Activated CD4-positive, CD25-positive, alpha-beta regulatory T cell treated with anti-CD3 and anti-CD28 coated beads, Interleukin-2, amount 50 U/mL, for 72 hours (primary cell): ENCODE measurements around the gene RNF26.
A peak's percentile ranks its signal among the peaks of the same experiment; 100 is the strongest.

ENCODE experiments used
- DNase-seq: peaks from one replicate; pipeline ENCODE4 v3.0.0; 2021

Gene RNF26

GRCh38 chr11:119337581-119338317 lies 3.4 kb downstream of the RNF26 start:
- DNase-seq: no peak

- peak; percentile 69 for DNase-seq
Measured at GRCh38 chr11:119338318-119338890, 4.1 kb downstream of the RNF26 start.

- DNase-seq: no peak
Measured at GRCh38 chr11:119338965-119339588, 4.8 kb downstream of the RNF26 start.

GRCh38 chr11:119339589-119340334 lies 5.4 kb downstream of the RNF26 start:
- DNase-seq: peak; percentile 63

GRCh38 chr11:119340335-119341221 lies 6.3 kb downstream of the RNF26 start, which contains the start of gene C1QTNF5:
Gene C1QTNF5 (minus strand): TSS chr11:119340883. CDS start chr11:119340397, 486 bp downstream.
- DNase-seq: no peak

- no peak for DNase-seq
Measured at GRCh38 chr11:119341222-119342022, 7.1 kb downstream of the RNF26 start.

GRCh38 chr11:119342023-119342300 lies 7.6 kb downstream of the RNF26 start:
- DNase-seq: no peak

GRCh38 chr11:119342362-119343130 lies 8.2 kb downstream of the RNF26 start:
- no peak for DNase-seq

GRCh38 chr11:119343726-119344125 lies 9.4 kb downstream of the RNF26 start:
- no peak for DNase-seq

- no peak for DNase-seq
Measured at GRCh38 chr11:119344291-119345010, 10.1 kb downstream of the RNF26 start.

- no peak for DNase-seq
Measured at GRCh38 chr11:119345685-119346084, 11.4 kb downstream of the RNF26 start.

- no peak for DNase-seq
Measured at GRCh38 chr11:119346605-119347004, 12.3 kb downstream of the RNF26 start, which contains the start of gene MFRP. Gene MFRP (minus strand): TSS chr11:119346705. CDS start chr11:119346513, 192 bp downstream.

GRCh38 chr11:119347242-119347641 lies 12.9 kb downstream of the RNF26 start:
- no peak for DNase-seq

- DNase-seq: no peak
Measured at GRCh38 chr11:119347940-119348605, 13.7 kb downstream of the RNF26 start.

- DNase-seq: no peak
Measured at GRCh38 chr11:119350302-119350701, 16.0 kb downstream of the RNF26 start.

- no peak for DNase-seq
Measured at GRCh38 chr11:119351232-119351631, 16.9 kb downstream of the RNF26 start.

GRCh38 chr11:119352857-119353260 lies 18.5 kb downstream of the RNF26 start:
- DNase-seq: no peak

GRCh38 chr11:119355091-119355843 lies 20.9 kb downstream of the RNF26 start:
- DNase-seq: no peak
